Peyer's patch (tissue), 4 donors: ENCODE results near the gene ANTXR1.

ENCODE experiments used
- POLR2A ChIP-seq, 2 donors: fragments of 450-650 bp; IDR thresholded peaks; one replicate each; pipeline ENCODE4 v1.5.1; 2017; ENCODE audit warnings: antibody characterized with exemption in 2 of 2, mild to moderate bottlenecking in 2 of 2, moderate library complexity in 2 of 2
- TF ChIP-seq, protein P1 (sequence below), 6 experiments: fragments of 450-650 bp in 4 of 6; fragments of 200-600 bp in 2 of 6; sonication (generic) in 1 of 6; IDR thresholded peaks; one replicate each; pipeline ENCODE4 v1.5.1; 2017 to 2019; ENCODE audit warnings: antibody characterized with exemption in 6 of 6, mild to moderate bottlenecking in 3 of 6, moderate library complexity in 1 of 6

DNA sequence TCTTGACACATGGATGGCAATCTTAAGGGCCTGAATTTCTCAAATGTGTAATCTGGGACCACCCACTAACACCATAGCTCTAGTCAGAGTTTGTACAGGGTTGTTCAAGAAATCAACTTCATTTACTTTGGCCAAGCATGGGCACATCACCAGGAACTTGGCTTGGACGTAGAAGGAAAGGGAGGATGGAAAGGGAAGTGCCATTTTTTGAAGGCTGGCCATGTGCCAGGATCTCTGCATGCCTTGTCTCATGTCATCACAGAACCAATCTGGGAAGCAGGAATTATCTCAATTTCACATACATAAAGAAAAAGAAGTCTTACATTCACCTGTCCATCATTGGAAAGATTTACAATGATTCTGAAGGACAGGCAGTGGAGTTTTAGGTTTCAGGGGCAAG, 128.1 kb downstream of the ANTXR1 start:
- TF ChIP-seq, protein P1, sequence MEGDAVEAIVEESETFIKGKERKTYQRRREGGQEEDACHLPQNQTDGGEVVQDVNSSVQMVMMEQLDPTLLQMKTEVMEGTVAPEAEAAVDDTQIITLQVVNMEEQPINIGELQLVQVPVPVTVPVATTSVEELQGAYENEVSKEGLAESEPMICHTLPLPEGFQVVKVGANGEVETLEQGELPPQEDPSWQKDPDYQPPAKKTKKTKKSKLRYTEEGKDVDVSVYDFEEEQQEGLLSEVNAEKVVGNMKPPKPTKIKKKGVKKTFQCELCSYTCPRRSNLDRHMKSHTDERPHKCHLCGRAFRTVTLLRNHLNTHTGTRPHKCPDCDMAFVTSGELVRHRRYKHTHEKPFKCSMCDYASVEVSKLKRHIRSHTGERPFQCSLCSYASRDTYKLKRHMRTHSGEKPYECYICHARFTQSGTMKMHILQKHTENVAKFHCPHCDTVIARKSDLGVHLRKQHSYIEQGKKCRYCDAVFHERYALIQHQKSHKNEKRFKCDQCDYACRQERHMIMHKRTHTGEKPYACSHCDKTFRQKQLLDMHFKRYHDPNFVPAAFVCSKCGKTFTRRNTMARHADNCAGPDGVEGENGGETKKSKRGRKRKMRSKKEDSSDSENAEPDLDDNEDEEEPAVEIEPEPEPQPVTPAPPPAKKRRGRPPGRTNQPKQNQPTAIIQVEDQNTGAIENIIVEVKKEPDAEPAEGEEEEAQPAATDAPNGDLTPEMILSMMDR (IDR thresholded peaks at IDR 0.05): no peak
- no peak for TF ChIP-seq POLR2A (IDR thresholded peaks at IDR 0.05)
